Stimulated activated CD4-positive, alpha-beta T cell treated with anti-CD3 and anti-CD28 coated beads, Interleukin-12 subunit alpha, Interleukin-12 subunit beta, amount 100 ng/mL, for 48 hours (primary cell): ENCODE measurements around the gene DPP10.

ENCODE experiments used
- DNase-seq, 3 donors: peaks; one replicate each; pipeline ENCODE4 v3.0.0-alpha.2; 2020; ENCODE audit warnings: low read depth in 2 of 3, low spot score in 1 of 3

The DPP10 gene

GRCh38 chr2:115115135-115115534 is 672.7 kb downstream of the DPP10 start:
- DNase-seq: no peak

- no peak for DNase-seq
Observed at GRCh38 chr2:115118306-115118705, 675.9 kb downstream of the DPP10 start.

- DNase-seq: no peak
Observed at GRCh38 chr2:115119086-115119485, 676.6 kb downstream of the DPP10 start.

- DNase-seq: no peak
Observed at GRCh38 chr2:115122701-115123100, 680.3 kb downstream of the DPP10 start.

DNA sequence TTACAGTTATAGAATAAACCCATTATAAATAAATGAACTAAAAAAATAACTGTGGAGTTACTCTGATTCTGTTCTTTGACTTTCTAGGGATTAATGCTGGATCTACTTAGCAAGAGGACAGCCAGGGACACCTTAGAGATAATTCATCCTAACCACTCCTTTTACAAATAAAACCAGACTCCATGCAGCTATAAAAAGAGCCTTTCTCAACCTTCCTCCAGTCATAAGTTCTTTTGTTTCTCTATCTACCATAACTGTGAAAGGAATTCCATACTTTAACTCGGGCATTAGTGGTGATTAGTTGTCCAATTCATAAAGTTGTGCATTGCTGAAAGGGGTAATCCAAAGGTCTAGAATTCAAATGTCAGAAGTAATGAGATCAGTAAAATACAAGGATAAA is 682.4 kb downstream of the DPP10 start:
- DNase-seq: no peak

DNA sequence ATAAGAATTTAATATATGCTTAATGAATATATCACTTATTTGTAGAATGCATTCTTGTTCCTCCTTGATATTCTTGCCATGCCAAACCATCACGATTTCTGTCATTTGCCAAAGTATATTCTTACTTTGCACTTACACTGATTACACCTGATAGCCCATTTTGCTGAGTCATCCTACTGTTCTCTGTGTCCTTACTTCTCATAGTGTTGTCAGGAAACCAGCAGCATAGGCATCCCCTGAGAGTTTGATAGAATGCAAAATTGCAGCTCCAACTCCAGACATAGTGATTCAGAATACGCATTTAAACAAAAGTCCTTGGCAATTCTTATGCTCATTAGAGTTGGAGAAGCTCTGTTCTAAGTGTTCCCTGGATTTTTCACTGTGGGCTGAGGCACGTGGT is 687.1 kb downstream of the DPP10 start:
- DNase-seq: no peak

DNA sequence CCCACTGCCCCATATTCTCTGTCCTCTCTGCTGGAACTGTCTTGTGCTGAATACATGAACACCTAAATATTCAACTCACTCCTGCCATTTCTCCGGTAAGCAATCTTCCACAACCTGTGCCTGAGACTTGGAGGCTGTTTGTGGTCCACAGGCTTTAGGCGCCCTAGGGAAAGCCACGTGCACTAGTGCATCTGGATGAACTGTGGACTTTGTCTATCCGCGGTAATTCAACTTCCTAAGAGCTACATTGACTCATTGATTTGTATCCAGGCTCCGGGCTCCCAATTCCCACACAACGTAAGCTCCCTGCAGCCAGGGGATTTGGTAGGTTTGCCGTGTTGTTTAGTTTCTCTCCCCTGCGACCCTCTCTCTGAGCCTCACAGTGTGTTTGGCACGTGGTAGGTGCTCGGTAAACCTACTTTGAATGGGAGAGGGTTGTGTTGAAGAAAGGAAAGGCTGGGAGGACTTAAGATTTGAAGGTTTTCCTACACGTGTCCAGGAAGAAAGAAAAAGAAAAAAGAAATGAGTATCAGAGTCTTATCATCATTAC is 718.2 kb downstream of the DPP10 start:
- no peak for DNase-seq

DNA sequence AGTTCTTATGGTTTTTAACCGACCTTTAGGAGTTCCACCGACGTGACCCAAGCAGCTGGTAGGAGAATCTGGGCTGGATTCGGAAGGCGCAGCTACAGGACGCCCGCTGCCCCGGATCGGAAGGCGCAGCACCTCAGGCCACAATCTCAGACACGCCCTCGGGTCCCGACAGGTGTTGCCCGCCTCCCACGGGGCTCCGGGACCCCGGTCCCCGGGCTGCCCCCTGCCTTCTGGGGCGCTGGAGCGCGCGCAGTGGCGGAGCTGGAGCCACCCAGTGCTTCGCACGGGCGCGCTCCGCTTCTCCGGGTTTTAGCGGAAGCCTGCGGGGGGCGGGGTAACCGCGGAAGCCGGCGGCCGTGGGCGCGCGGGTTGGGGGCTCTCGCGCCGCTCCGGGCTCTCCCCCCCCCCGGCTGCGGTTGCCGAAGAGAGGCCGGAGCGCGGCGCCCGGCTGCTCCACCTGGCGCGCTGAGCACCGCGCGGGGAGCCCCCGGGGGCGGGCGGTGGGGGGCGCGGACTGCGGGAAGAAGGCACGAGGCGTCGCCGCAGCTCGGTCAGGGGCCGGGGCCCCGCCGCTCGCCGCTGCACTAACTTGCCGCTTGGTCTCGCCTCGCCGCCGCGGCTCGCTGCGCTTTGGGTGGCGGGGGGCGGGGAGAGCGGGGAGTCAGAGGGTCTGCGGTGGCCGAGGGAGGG is 718.8 kb downstream of the DPP10 start:
- no peak for DNase-seq

- DNase-seq: no peak
Observed at GRCh38 chr2:115161771-115162493, 719.5 kb downstream of the DPP10 start.

DNA sequence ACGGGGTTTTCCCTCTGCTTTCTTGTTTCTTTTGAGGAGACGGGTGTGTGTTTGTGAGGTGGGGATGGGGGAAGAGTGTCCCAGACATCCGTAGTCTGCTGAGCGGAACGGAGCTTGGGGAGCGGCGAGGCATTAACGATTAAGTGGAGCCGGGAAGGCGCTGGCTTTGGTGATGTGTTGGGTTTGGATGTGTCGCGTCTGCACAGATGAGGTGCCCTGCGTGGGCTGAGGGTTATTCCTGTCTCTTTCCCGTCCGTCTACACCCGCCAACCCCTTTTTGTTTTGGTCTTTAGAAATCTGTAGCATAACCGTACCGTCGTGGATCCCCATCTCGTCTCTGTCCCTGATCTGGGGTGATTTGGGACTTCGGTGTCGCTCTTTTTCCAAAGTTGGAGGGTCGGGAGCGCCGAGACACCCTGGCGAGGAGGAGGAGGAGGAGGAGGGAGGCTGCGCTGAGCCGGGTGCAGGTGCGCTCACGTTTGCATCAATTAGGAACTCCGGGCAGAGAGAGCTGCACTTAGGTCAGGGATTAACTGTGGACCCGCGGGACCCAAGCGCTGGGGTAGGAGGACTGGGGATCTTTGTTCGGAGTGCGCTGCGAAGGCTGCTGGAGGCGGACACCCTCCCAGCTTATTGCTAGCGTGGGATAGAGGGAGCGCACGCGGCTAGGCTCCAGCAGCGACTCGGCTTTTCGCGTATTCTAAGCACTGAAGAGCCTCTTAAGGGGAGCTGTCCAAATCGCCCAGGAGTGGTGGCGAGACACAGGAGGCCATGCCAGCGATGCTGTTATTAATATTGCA is 720.3 kb downstream of the DPP10 start:
- no peak for DNase-seq

DNA sequence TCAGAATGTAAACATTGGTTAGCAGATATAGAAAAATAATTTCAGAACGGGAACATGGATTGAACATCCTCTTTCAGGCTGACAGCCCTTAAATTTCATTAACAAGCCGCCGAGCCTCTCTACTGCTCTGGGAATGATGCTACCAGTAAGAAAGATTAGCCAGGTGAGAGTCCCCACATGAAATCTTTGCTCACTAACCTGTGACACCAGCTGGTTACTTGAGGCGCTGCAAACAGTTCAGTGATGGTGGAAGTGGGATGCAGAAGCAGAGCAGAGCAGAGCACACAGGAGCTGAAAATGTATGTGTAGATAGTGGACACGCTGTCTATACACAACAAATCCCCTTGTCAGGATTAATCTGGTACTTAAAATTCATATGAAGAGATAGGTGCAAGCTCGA is 721.1 kb downstream of the DPP10 start:
- DNase-seq: no peak

GRCh38 chr2:115165529-115166109 is 723.2 kb downstream of the DPP10 start:
- no peak for DNase-seq

- DNase-seq: no peak
Observed at GRCh38 chr2:115168457-115168856, 726.0 kb downstream of the DPP10 start.

- no peak for DNase-seq
Observed at GRCh38 chr2:115169814-115170213, 727.4 kb downstream of the DPP10 start.

GRCh38 chr2:115171751-115172150 is 729.3 kb downstream of the DPP10 start:
- no peak for DNase-seq

DNA sequence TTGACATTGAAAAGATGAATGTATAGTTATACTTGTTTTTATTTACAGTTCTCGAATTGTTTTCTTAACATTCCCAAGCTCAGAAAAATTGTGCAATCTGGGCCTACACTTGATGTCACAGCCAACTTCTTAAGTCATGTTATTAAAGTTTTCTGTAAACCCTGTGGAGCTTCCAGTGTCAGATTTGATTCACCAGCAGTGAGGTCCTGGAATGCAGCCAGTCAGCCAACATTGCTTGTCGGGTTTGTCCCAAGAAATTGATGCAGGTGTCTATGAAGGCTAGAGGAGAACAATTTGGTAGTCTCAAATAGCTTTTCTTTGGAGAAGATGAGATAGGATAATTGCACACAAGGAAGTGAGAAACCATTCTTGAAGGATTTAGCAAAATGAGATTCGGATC is 732.2 kb downstream of the DPP10 start:
- no peak for DNase-seq

DNA sequence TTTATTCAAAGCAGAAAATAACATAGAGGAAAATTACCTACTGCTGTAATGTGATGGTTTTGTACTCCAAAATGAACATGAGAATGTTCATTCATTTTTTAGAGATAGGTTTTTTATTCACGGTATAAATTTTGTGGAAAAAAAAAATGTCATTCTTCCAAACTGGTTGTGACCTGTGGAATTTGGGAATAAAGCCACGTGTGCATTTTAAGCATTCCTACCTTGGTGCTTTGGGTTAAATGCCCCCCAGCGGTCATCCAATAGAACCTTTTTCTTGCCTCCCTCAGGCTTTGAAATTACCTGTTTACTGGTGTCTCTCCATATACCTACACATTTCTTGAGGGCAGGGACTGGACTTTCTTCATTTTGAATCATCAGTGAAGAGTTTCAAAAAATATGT is 740.7 kb downstream of the DPP10 start:
- DNase-seq: no peak

- no peak for DNase-seq
Observed at GRCh38 chr2:115190459-115190858, 748.0 kb downstream of the DPP10 start.

GRCh38 chr2:115194623-115195022 is 752.2 kb downstream of the DPP10 start:
- DNase-seq: no peak

- no peak for DNase-seq
Observed at GRCh38 chr2:115196587-115196986, 754.1 kb downstream of the DPP10 start.

- DNase-seq: no peak
Observed at GRCh38 chr2:115199966-115200365, 757.5 kb downstream of the DPP10 start.
